GM12878 (cell line): Measurements from ENCODE around the gene COQ4.

ENCODE experiments used
- CTCF ChIP-seq, 3 experiments: IDR thresholded peaks in 2 of 3; conservative IDR thresholded peaks in 1 of 3; 2 replicates each; pipeline ENCODE4 v1.5.1; 2011; ENCODE audit warnings: low read depth in 3 of 3, low read length in 3 of 3, mild to moderate bottlenecking in 3 of 3, control low read depth in 2 of 3, moderate library complexity in 2 of 3, inconsistent platforms in 1 of 3, mixed read lengths in 1 of 3; ENCODE audit not compliant: control insufficient read depth in 2 of 3, insufficient read depth in 1 of 3; ENCODE audit errors: extremely low read depth in 1 of 3
- EGR1 ChIP-seq, 2 experiments: IDR thresholded peaks; 1 replicate in 1 of 2; 2 replicates in 1 of 2; pipeline ENCODE4 v1.6.1; 2011 to 2012; ENCODE audit warnings: low read depth in 2 of 2, low read length in 2 of 2, borderline replicate concordance in 1 of 2, mild to moderate bottlenecking in 1 of 2, moderate library complexity in 1 of 2
- EZH2 ChIP-seq: IDR thresholded peaks from 2 replicates; pipeline ENCODE4 v1.6.1; 2012; ENCODE audit warnings: low read depth, mild to moderate bottlenecking, control low read depth, inconsistent platforms, low read length, borderline replicate concordance; ENCODE audit not compliant: control insufficient read depth
- GABPA ChIP-seq: IDR thresholded peaks from 2 replicates; pipeline ENCODE4 v1.6.1; 2014; ENCODE audit warnings: antibody characterized with exemption, low read depth, mild to moderate bottlenecking, inconsistent platforms
- HDAC2 ChIP-seq: fragments of 200-600 bp; sonication (generic); IDR thresholded peaks from 2 replicates; pipeline ENCODE4 v1.6.1; 2017
- MYC ChIP-seq: IDR thresholded peaks from 2 replicates; pipeline ENCODE4 v1.6.1; 2011; ENCODE audit warnings: mild to moderate bottlenecking, low read length, moderate library complexity, inconsistent platforms; ENCODE audit not compliant: insufficient read depth, insufficient replicate concordance, insufficient read length, severe bottlenecking
- RFX5 ChIP-seq: IDR thresholded peaks from 2 replicates; pipeline ENCODE4 v1.6.1; 2011; ENCODE audit warnings: low read depth, low read length, improper control_type of control experiment
- SMAD5 ChIP-seq: IDR thresholded peaks from 2 replicates; pipeline ENCODE4 v1.6.1; 2016; ENCODE audit warnings: antibody characterized with exemption, low read depth
- SREBF2 ChIP-seq: IDR thresholded peaks from 2 replicates; pipeline ENCODE4 v1.6.1; 2012; ENCODE audit warnings: mild to moderate bottlenecking, low read length
- YY1 ChIP-seq: IDR thresholded peaks from 2 replicates; pipeline ENCODE4 v1.6.1; 2011; ENCODE audit warnings: low read depth, mild to moderate bottlenecking, low read length
- ZNF274 ChIP-seq: IDR thresholded peaks from one replicate; pipeline ENCODE4 v1.8.0; 2011; ENCODE audit not compliant: insufficient read length, insufficient read depth

GRCh38 chr9:128323791-128324190, 1.2 kb downstream of the COQ4 start:
- TF ChIP-seq MYC (no peak), ZNF274 (no peak), EGR1 (IDR thresholded peaks at IDR 0.05; ENCODE audit: borderline replicate concordance in 1 of 2, low read depth in 2 of 2, low read length in 2 of 2) (no peak), EZH2 (no peak), SREBF2 (no peak), CTCF (IDR thresholded peaks at IDR 0.05 in 2 of 3, conservative IDR thresholded peaks at IDR 0.05 in 1 of 3; ENCODE audit: control insufficient read depth in 2 of 3, extremely low read depth in 1 of 3, insufficient read depth in 1 of 3, low read depth in 3 of 3, low read length in 3 of 3) (no peak), GABPA (no peak), RFX5 (no peak), HDAC2 (no peak), SMAD5 (no peak), YY1 (no peak)
